AML-193 (cell line): ENCODE measurements around the gene FKBP7.
A peak's percentile ranks its signal among the peaks of the same experiment; 100 is the strongest.
"Not testable (repeated sequence)": the region's sequence is repeated elsewhere in the genome, so short reads cannot be mapped to it uniquely, and the experiment has no call there.

Experiments used
- DNase-seq, 2 experiments: peaks; one replicate each; lab custom pipeline; 2025; lab: John Stamatoyannopoulos, UW

Gene FKBP7

GRCh38 chr2:178449700-178450523 lies 28.5 kb downstream of the FKBP7 start:
- DNase-seq = no peak

- DNase-seq = no peak
These were observed 29.3 kb downstream of the FKBP7 start for GRCh38 chr2:178448968-178449661.

- no peak for DNase-seq
These were observed 37.0 kb downstream of the FKBP7 start for GRCh38 chr2:178441426-178441825.

GRCh38 chr2:178436662-178437061 lies 41.7 kb downstream of the FKBP7 start:
- no peak for DNase-seq

- no peak for DNase-seq
These were observed 49.1 kb downstream of the FKBP7 start for GRCh38 chr2:178429336-178429735.

- DNase-seq = no peak
These were observed 50.0 kb downstream of the FKBP7 start for GRCh38 chr2:178428396-178428806.

- no peak for DNase-seq
These were observed 50.9 kb downstream of the FKBP7 start for GRCh38 chr2:178427458-178427857.

GRCh38 chr2:178426388-178426787 lies 52.0 kb downstream of the FKBP7 start:
- DNase-seq = no peak

GRCh38 chr2:178425255-178425827 lies 53.1 kb downstream of the FKBP7 start:
- DNase-seq = no peak

GRCh38 chr2:178423746-178424145 lies 54.7 kb downstream of the FKBP7 start:
- not testable (repeated sequence) for DNase-seq

- no peak for DNase-seq
These were observed 56.3 kb downstream of the FKBP7 start for GRCh38 chr2:178422097-178422496.

GRCh38 chr2:178420463-178420999 lies 57.9 kb downstream of the FKBP7 start:
- DNase-seq = peak; percentile 32 to 35

GRCh38 chr2:178419123-178419522 lies 59.3 kb downstream of the FKBP7 start:
- peak; percentile 16 to 17 for DNase-seq

GRCh38 chr2:178418426-178418825 lies 60.0 kb downstream of the FKBP7 start:
- DNase-seq = no peak

GRCh38 chr2:178417916-178418315 lies 60.5 kb downstream of the FKBP7 start:
- no peak for DNase-seq

GRCh38 chr2:178415979-178416378 lies 62.4 kb downstream of the FKBP7 start:
- DNase-seq = no peak

- DNase-seq = peak; percentile 97
These were observed 63.8 kb downstream of the FKBP7 start for GRCh38 chr2:178414266-178415247.
